Measurements from ENCODE around the gene ANKRD18B. TPM values are rescaled to one million over a fixed set of nuclear protein-coding genes. Genes with fewer than 3 reads are reported as not detected.
"Not testable (repeated sequence)": the region's sequence is repeated elsewhere in the genome, so short reads cannot be mapped to it uniquely, and the experiment has no call there.

Gene ANKRD18B
- total and polyA plus RNA-seq, 9 donors = 0.35 to 2.8 (median 0.56) TPM; not detected in 6

GRCh38 chr9:33489066-33489465 is 35.0 kb upstream of the ANKRD18B start:
- no peaks in the 10 kb centered on the region for H3K36me3 ChIP-seq
- no peaks in the 10 kb centered on the region for H3K9me3 ChIP-seq
- H3K4me1 ChIP-seq (ENCODE audit: insufficient read depth) = no peaks in the 10 kb centered on the region
- TF ChIP-seq POLR2A (IDR thresholded peaks at IDR 0.05) (no peak), EP300 (IDR thresholded peaks at IDR 0.05) (no peak)
- TF ChIP-seq, protein P1, sequence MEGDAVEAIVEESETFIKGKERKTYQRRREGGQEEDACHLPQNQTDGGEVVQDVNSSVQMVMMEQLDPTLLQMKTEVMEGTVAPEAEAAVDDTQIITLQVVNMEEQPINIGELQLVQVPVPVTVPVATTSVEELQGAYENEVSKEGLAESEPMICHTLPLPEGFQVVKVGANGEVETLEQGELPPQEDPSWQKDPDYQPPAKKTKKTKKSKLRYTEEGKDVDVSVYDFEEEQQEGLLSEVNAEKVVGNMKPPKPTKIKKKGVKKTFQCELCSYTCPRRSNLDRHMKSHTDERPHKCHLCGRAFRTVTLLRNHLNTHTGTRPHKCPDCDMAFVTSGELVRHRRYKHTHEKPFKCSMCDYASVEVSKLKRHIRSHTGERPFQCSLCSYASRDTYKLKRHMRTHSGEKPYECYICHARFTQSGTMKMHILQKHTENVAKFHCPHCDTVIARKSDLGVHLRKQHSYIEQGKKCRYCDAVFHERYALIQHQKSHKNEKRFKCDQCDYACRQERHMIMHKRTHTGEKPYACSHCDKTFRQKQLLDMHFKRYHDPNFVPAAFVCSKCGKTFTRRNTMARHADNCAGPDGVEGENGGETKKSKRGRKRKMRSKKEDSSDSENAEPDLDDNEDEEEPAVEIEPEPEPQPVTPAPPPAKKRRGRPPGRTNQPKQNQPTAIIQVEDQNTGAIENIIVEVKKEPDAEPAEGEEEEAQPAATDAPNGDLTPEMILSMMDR (IDR thresholded peaks at IDR 0.05) = no peak
- H3K27ac ChIP-seq = no peak overlapping the region
- DNase-seq = no peak
- no peak overlapping the region for H3K4me3 ChIP-seq
- WGBS, 3 donors = 90 to 94% (median 93%) methylated on average over 2 of the region's 2 CpGs
- H3K27me3 ChIP-seq = no peaks in the 10 kb centered on the region
- intact Hi-C loops (cut with DNase I) = no loop called here

GRCh38 chr9:33493819-33494218 is 30.2 kb upstream of the ANKRD18B start:
- intact Hi-C loops (cut with DNase I); H3K9me3 ChIP-seq; DNase-seq: not testable (repeated sequence)

GRCh38 chr9:33498387-33498786 is 25.7 kb upstream of the ANKRD18B start:
- Histone ChIP-seq H3K9me3 (no peaks in the 10 kb centered on the region), H3K27me3 (no peaks in the 10 kb centered on the region), H3K36me3 (no peaks in the 10 kb centered on the region), H3K27ac (no peak overlapping the region), H3K4me3 (no peak overlapping the region), H3K4me1 (ENCODE audit: insufficient read depth) (no peaks in the 10 kb centered on the region)
- intact Hi-C loops (cut with DNase I) = no loop called here
- no peak for DNase-seq
- TF ChIP-seq POLR2A (IDR thresholded peaks at IDR 0.05) (no peak), EP300 (IDR thresholded peaks at IDR 0.05) (no peak)
- TF ChIP-seq, protein P1 (IDR thresholded peaks at IDR 0.05) = no peak
- 45 to 69% (median 49%) methylated on average over 1 of the region's 1 CpG for WGBS, 3 donors

More at GRCh38 chr9:33493819-33494218, 30.2 kb upstream of the ANKRD18B start:
- not testable (repeated sequence) for H3K27me3 ChIP-seq; H3K4me3 ChIP-seq; H3K27ac ChIP-seq; H3K4me1 ChIP-seq (ENCODE audit: insufficient read depth); H3K36me3 ChIP-seq
- 26 to 52% (median 40%) methylated on average over 2 of the region's 2 CpGs for WGBS, 3 donors

- no peak for TF ChIP-seq EP300 (IDR thresholded peaks at IDR 0.05)
- TF ChIP-seq, protein P1 (IDR thresholded peaks at IDR 0.05) = no peak
- TF ChIP-seq POLR2A (IDR thresholded peaks at IDR 0.05) = no peak
- no peaks in the 10 kb centered on the region for H3K36me3 ChIP-seq
- H3K27me3 ChIP-seq = no peaks in the 10 kb centered on the region
- intact Hi-C loops (cut with DNase I) = no loop called here
- H3K9me3 ChIP-seq = no peaks in the 10 kb centered on the region
- WGBS, 3 donors = 52 to 72% (median 63%) methylated on average over 7 of the region's 7 CpGs
- no peak for DNase-seq
- H3K4me1 ChIP-seq (ENCODE audit: insufficient read depth) = no peaks in the 10 kb centered on the region
- no peak overlapping the region for H3K4me3 ChIP-seq
- no peak overlapping the region for H3K27ac ChIP-seq
Measured at GRCh38 chr9:33506626-33507370, 17.3 kb upstream of the ANKRD18B start.

Data from ovary (tissue), 9 donors.